GM21825 (cell line): ENCODE measurements around the gene PRKAR1A.

Experiments
- ATAC-seq: cut with Tn5 transposase; IDR thresholded peaks from one replicate; pipeline ENCODE4 v1.9.1; 2021; ENCODE audit warnings: mild to moderate bottlenecking, moderate library complexity; ENCODE audit not compliant: unreplicated experiment

Gene PRKAR1A

GRCh38 chr17:68541816-68542215, 29.6 kb downstream of the PRKAR1A start:
- ATAC-seq = no peak

- no peak for ATAC-seq
Measured at GRCh38 chr17:68542698-68543463, 30.7 kb downstream of the PRKAR1A start.

- no peak for ATAC-seq
Measured at GRCh38 chr17:68544111-68544915, 32.1 kb downstream of the PRKAR1A start.

- ATAC-seq = no peak
Measured at GRCh38 chr17:68556551-68556950, 44.3 kb downstream of the PRKAR1A start.

- no peak for ATAC-seq
Measured at GRCh38 chr17:68559316-68559715, 47.1 kb downstream of the PRKAR1A start.

GRCh38 chr17:68560966-68561720, 48.9 kb downstream of the PRKAR1A start:
- no peak for ATAC-seq

GRCh38 chr17:68562736-68563135, 50.5 kb downstream of the PRKAR1A start:
- ATAC-seq = no peak

- no peak for ATAC-seq
Measured at GRCh38 chr17:68564415-68565111, 52.3 kb downstream of the PRKAR1A start.

- ATAC-seq = no peak
Measured at GRCh38 chr17:68565661-68566441, 53.6 kb downstream of the PRKAR1A start.

GRCh38 chr17:68566442-68566738, 54.2 kb downstream of the PRKAR1A start:
- ATAC-seq = no peak

GRCh38 chr17:68567035-68567434, 54.8 kb downstream of the PRKAR1A start:
- ATAC-seq = no peak

GRCh38 chr17:68567581-68567980, 55.4 kb downstream of the PRKAR1A start:
- ATAC-seq = no peak

- no peak for ATAC-seq
Measured at GRCh38 chr17:68568581-68568980, 56.4 kb downstream of the PRKAR1A start.

- ATAC-seq = no peak
Measured at GRCh38 chr17:68569346-68569745, 57.1 kb downstream of the PRKAR1A start.

GRCh38 chr17:68570526-68570925, 58.3 kb downstream of the PRKAR1A start:
- no peak for ATAC-seq

- no peak for ATAC-seq
Measured at GRCh38 chr17:68572138-68572842, 60.1 kb downstream of the PRKAR1A start.

- no peak for ATAC-seq
Measured at GRCh38 chr17:68573338-68573737, 61.1 kb downstream of the PRKAR1A start.

- ATAC-seq = no peak
Measured at GRCh38 chr17:68576137-68576536, 63.9 kb downstream of the PRKAR1A start.

- no peak for ATAC-seq
Measured at GRCh38 chr17:68576811-68577496, 64.7 kb downstream of the PRKAR1A start.
